Measurements from ENCODE around the gene MAGEB6. TPM values are rescaled to one million over a fixed set of nuclear protein-coding genes. Genes with fewer than 3 reads are reported as not detected.

The MAGEB6 gene
- total and polyA plus RNA-seq, 4 donors: not detected

- H3K9ac ChIP-seq (ENCODE audit: low read depth in 1 of 2, low read length in 2 of 2): no peak overlapping the region
Measured at GRCh38 chrX:26219351-26219750, 27.1 kb downstream of the MAGEB6 start.

More at GRCh38 chrX:26219351-26219750, 27.1 kb downstream of the MAGEB6 start:
- H3K36me3 ChIP-seq (ENCODE audit: control insufficient read depth in 4 of 4, insufficient read depth in 3 of 4, low read depth in 1 of 4, low read length in 3 of 4): no peaks in the 10 kb centered on the region
- DNase-seq (ENCODE audit: low spot score): no peak
- H3K27me3 ChIP-seq (ENCODE audit: control insufficient read depth in 4 of 4, insufficient read depth in 4 of 4, low read length in 3 of 4): no peaks in the 10 kb centered on the region
- TF ChIP-seq GABPA (IDR thresholded peaks at IDR 0.05 in 1 of 2, conservative IDR thresholded peaks at IDR 0.05 in 1 of 2) (no peak), MAX (IDR thresholded peaks at IDR 0.05) (no peak), HNF4A (conservative IDR thresholded peaks at IDR 0.05) (no peak), RXRA (IDR thresholded peaks at IDR 0.05) (no peak), NR2F2 (IDR thresholded peaks at IDR 0.05) (no peak), SP1 (IDR thresholded peaks at IDR 0.05) (no peak), FOXA2 (IDR thresholded peaks at IDR 0.05) (no peak), CTCF (IDR thresholded peaks at IDR 0.05; ENCODE audit: low read depth, low read length, missing input control) (no peak), YY1 (IDR thresholded peaks at IDR 0.05) (no peak), FOXA1 (IDR thresholded peaks at IDR 0.05) (no peak), TAF1 (conservative IDR thresholded peaks at IDR 0.05) (no peak), RAD21 (IDR thresholded peaks at IDR 0.05) (no peak), HNF4G (IDR thresholded peaks at IDR 0.05) (no peak), EGR1 (IDR thresholded peaks at IDR 0.05; ENCODE audit: low read depth in 2 of 2) (no peak), ZBTB33 (IDR thresholded peaks at IDR 0.05) (no peak), REST (IDR thresholded peaks at IDR 0.05) (no peak), JUND (IDR thresholded peaks at IDR 0.05) (no peak)
- no peak overlapping the region for H3K27ac ChIP-seq (ENCODE audit: low read depth in 1 of 2, low read length in 2 of 2)
- H3K4me1 ChIP-seq (ENCODE audit: control insufficient read depth in 4 of 4, insufficient read depth in 4 of 4, low read length in 3 of 4): no peaks in the 10 kb centered on the region
- no peaks in the 10 kb centered on the region for H3K9me3 ChIP-seq (ENCODE audit: control insufficient read depth in 4 of 4, low read length in 3 of 4)
- 82% methylated on average over 7 of the region's 7 CpGs for WGBS
- no peak overlapping the region for H3K4me3 ChIP-seq (ENCODE audit: low read depth in 1 of 3, low read length in 3 of 3)
